IPS-18a (cell line): ENCODE results near the gene NCOA5.

ENCODE experiments used
- H3K27ac ChIP-seq: one replicate; pipeline ENCODE4 v1.5.1; 2013; ENCODE audit warnings: low read length
- H3K27me3 ChIP-seq: one replicate; pipeline ENCODE4 v1.6.1; 2013; ENCODE audit warnings: mild to moderate bottlenecking, low read length; ENCODE audit not compliant: control insufficient read depth, insufficient read depth
- H3K36me3 ChIP-seq: one replicate; pipeline ENCODE4 v1.6.1; 2013; ENCODE audit warnings: low read depth, low read length; ENCODE audit not compliant: control insufficient read depth
- H3K4me1 ChIP-seq: one replicate; pipeline ENCODE4 v1.6.1; 2013; ENCODE audit warnings: low read depth, low read length; ENCODE audit not compliant: control insufficient read depth
- H3K4me3 ChIP-seq: one replicate; pipeline ENCODE4 v1.5.1; 2013; ENCODE audit warnings: low read length
- H3K9ac ChIP-seq: one replicate; pipeline ENCODE4 v1.6.1; 2013; ENCODE audit warnings: mild to moderate bottlenecking, low read length, moderate library complexity
- H3K9me3 ChIP-seq: one replicate; pipeline ENCODE4 v1.6.1; 2013; ENCODE audit warnings: low read depth, low read length; ENCODE audit not compliant: control insufficient read depth

The NCOA5 gene

GRCh38 chr20:46065691-46066090 is 24.1 kb downstream of the NCOA5 start:
- no peaks in the 10 kb centered on the region for H3K9me3 ChIP-seq
- H3K27ac ChIP-seq: no peak overlapping the region
- no peak overlapping the region for H3K9ac ChIP-seq
- no peak overlapping the region for H3K4me3 ChIP-seq
- no peaks in the 10 kb centered on the region for H3K27me3 ChIP-seq
- peaks cover 3% of the 10 kb centered on the region for H3K4me1 ChIP-seq
- peaks cover 87% of the 10 kb centered on the region for H3K36me3 ChIP-seq

DNA sequence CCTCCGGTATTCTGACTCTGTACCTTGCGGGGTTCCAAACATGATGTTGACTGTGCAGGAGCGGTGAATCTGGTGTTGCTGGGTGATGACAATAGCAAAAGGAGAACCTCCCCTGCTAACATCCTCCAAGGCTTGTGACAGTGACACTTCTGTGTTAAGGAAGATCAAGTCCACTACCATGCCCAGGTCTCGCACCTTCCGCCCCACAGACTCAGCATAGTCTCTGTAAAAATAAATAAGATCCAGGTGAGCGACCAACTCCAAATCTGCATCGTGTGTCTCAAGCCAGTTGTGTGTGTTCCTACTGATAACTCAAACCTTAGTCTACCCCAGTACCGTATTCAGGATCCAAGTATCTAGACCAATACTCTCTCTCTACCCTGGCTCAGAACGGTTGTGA is 24.8 kb downstream of the NCOA5 start:
- peaks cover 86% of the 10 kb centered on the region for H3K36me3 ChIP-seq
- no peak overlapping the region for H3K27ac ChIP-seq
- no peak overlapping the region for H3K9ac ChIP-seq
- peaks cover 5% of the 10 kb centered on the region for H3K27me3 ChIP-seq
- no peak overlapping the region for H3K4me3 ChIP-seq
- no peaks in the 10 kb centered on the region for H3K9me3 ChIP-seq
- no peaks in the 10 kb centered on the region for H3K4me1 ChIP-seq

DNA sequence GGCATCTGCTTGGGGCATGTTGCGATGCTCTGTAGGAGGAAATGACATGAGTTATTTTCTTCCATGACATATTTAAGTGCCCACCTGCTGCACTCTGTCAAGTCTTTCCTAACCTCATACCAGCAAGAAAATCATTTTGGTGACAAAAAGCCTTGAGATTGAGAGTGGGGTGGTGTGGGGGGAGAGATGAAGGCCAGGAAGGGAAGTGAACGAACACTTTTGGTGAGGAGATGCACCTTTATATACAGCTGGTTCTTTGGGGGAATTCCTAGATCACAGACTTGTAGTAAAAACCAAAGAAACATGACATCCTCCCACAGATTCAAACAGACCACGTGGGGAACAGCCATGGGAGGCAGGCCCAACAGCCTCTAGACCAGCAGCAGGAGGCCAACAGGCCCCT is 26.1 kb downstream of the NCOA5 start:
- no peak overlapping the region for H3K27ac ChIP-seq
- H3K27me3 ChIP-seq: peaks cover 18% of the 10 kb centered on the region
- H3K36me3 ChIP-seq: peaks cover 74% of the 10 kb centered on the region
- no peak overlapping the region for H3K4me3 ChIP-seq
- no peak overlapping the region for H3K9ac ChIP-seq
- H3K9me3 ChIP-seq: no peaks in the 10 kb centered on the region
- H3K4me1 ChIP-seq: no peaks in the 10 kb centered on the region

GRCh38 chr20:46063151-46063550 is 26.6 kb downstream of the NCOA5 start:
- Histone ChIP-seq H3K27ac (no peak overlapping the region), H3K9ac (no peak overlapping the region), H3K9me3 (no peaks in the 10 kb centered on the region), H3K27me3 (peaks cover 23% of the 10 kb centered on the region), H3K4me3 (no peak overlapping the region), H3K36me3 (peaks cover 69% of the 10 kb centered on the region), H3K4me1 (no peaks in the 10 kb centered on the region)

- Histone ChIP-seq H3K9me3 (no peaks in the 10 kb centered on the region), H3K9ac (no peak overlapping the region), H3K27me3 (peaks cover 28% of the 10 kb centered on the region), H3K4me1 (no peaks in the 10 kb centered on the region), H3K27ac (no peak overlapping the region), H3K4me3 (no peak overlapping the region), H3K36me3 (peaks cover 65% of the 10 kb centered on the region)
These were observed 27.1 kb downstream of the NCOA5 start for GRCh38 chr20:46062621-46063020.

- H3K4me3 ChIP-seq: no peak overlapping the region
- H3K9ac ChIP-seq: no peak overlapping the region
- no peaks in the 10 kb centered on the region for H3K4me1 ChIP-seq
- no peaks in the 10 kb centered on the region for H3K9me3 ChIP-seq
- H3K27me3 ChIP-seq: peaks cover 33% of the 10 kb centered on the region
- no peak overlapping the region for H3K27ac ChIP-seq
- peaks cover 62% of the 10 kb centered on the region for H3K36me3 ChIP-seq
These were observed 27.6 kb downstream of the NCOA5 start for GRCh38 chr20:46062151-46062550.

DNA sequence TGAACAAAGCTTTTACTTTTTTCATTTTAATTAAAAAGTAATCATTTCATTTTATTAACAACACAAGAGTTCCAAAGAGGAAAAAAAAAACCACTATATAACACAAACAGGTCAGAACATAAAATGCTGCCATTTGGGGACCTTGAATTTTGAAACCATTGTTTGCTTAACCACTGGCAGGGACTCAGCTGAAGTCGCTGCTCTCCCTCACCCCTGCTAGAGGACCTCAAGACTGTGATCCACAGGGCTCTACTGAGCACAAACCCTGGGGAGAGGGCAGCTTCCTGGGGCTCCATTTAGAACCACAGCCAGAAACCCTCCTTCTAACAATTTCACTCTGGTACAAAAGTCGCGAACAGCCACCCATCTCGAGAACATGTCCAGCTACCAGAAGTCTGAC is 28.8 kb downstream of the NCOA5 start:
- H3K4me3 ChIP-seq: no peak overlapping the region
- H3K9me3 ChIP-seq: no peaks in the 10 kb centered on the region
- H3K9ac ChIP-seq: no peak overlapping the region
- H3K27me3 ChIP-seq: peaks cover 45% of the 10 kb centered on the region
- H3K27ac ChIP-seq: no peak overlapping the region
- H3K36me3 ChIP-seq: peaks cover 51% of the 10 kb centered on the region
- H3K4me1 ChIP-seq: no peaks in the 10 kb centered on the region

GRCh38 chr20:46060301-46060881 is 29.4 kb downstream of the NCOA5 start:
- no peak overlapping the region for H3K9ac ChIP-seq
- no peaks in the 10 kb centered on the region for H3K4me1 ChIP-seq
- peaks cover 45% of the 10 kb centered on the region for H3K36me3 ChIP-seq
- peaks cover 51% of the 10 kb centered on the region for H3K27me3 ChIP-seq
- H3K27ac ChIP-seq: no peak overlapping the region
- no peaks in the 10 kb centered on the region for H3K9me3 ChIP-seq
- no peak overlapping the region for H3K4me3 ChIP-seq

- H3K27ac ChIP-seq: no peak overlapping the region
- H3K27me3 ChIP-seq: peaks cover 67% of the 10 kb centered on the region
- H3K9me3 ChIP-seq: no peaks in the 10 kb centered on the region
- H3K9ac ChIP-seq: no peak overlapping the region
- H3K4me1 ChIP-seq: no peaks in the 10 kb centered on the region
- H3K4me3 ChIP-seq: peak overlapping the region; percentile 39
- peaks cover 28% of the 10 kb centered on the region for H3K36me3 ChIP-seq
These were observed 31.0 kb downstream of the NCOA5 start for GRCh38 chr20:46058599-46059281.

GRCh38 chr20:46057856-46058598 is 31.7 kb downstream of the NCOA5 start:
- peaks cover 21% of the 10 kb centered on the region for H3K36me3 ChIP-seq
- no peak overlapping the region for H3K27ac ChIP-seq
- H3K4me1 ChIP-seq: no peaks in the 10 kb centered on the region
- no peaks in the 10 kb centered on the region for H3K9me3 ChIP-seq
- peaks cover 74% of the 10 kb centered on the region for H3K27me3 ChIP-seq
- peak overlapping the region; percentile 39 for H3K4me3 ChIP-seq
- H3K9ac ChIP-seq: no peak overlapping the region

DNA sequence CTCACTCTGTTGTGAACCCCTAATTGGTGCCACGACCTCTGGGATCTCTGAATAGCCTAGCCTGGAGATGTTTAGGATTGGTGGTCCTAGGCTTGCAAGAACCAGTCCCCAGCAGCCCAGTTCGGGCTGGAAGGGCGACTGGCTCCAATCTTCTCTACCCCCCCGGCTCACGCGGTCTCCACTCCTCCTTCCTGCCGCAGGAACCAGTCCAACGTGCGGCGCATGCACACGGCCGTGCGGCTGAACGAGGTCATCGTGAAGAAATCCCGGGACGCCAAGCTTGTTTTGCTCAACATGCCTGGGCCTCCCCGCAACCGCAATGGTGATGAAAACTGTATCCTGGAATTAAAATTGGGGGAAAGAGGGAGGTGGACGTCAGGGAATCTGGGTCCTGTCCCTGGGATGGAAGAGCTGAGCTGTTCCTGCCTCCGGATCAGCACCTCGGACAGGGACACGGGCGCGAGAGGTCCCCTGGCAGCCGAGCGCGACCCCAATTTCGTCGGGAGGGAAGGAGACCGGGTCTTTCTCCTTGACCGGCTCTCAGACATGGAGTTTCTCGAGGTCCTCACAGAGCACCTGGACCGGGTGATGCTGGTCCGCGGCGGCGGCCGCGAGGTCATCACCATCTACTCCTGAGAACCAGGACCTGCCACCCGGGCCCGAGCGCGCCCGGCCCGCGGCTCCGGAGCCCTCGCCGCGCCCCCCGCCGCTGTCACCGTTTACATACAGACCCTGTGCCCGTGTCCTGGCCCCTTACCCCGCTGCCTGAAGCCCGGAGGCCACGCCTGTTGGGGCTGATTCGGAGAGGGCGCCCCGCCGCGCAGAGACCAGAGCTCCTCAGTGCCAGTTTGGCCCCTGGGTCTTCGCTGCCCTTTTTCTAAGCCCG is 32.5 kb downstream of the NCOA5 start:
- peaks cover 79% of the 10 kb centered on the region for H3K27me3 ChIP-seq
- no peak overlapping the region for H3K27ac ChIP-seq
- no peaks in the 10 kb centered on the region for H3K9me3 ChIP-seq
- H3K9ac ChIP-seq: no peak overlapping the region
- no peaks in the 10 kb centered on the region for H3K4me1 ChIP-seq
- peaks cover 13% of the 10 kb centered on the region for H3K36me3 ChIP-seq
- H3K4me3 ChIP-seq: peak overlapping the region; percentile 39
